Smooth muscle cell of the umbilical artery (primary cell): Measurements from ENCODE around the gene RABL2B. TPM values are rescaled to one million over a fixed set of nuclear protein-coding genes. Genes with fewer than 3 reads are reported as not detected.

ENCODE experiments used
- total RNA-seq: library from RNA; depleted of rRNA; stranded (reverse); fragments of >200 nt; gene quantifications from 2 replicates; pipeline ENCODE4 v1.2.3, GENCODE V29; 2014

RABL2B gene
- total RNA-seq: 11.3 and 12.2 TPM in 2 replicates

DNA sequence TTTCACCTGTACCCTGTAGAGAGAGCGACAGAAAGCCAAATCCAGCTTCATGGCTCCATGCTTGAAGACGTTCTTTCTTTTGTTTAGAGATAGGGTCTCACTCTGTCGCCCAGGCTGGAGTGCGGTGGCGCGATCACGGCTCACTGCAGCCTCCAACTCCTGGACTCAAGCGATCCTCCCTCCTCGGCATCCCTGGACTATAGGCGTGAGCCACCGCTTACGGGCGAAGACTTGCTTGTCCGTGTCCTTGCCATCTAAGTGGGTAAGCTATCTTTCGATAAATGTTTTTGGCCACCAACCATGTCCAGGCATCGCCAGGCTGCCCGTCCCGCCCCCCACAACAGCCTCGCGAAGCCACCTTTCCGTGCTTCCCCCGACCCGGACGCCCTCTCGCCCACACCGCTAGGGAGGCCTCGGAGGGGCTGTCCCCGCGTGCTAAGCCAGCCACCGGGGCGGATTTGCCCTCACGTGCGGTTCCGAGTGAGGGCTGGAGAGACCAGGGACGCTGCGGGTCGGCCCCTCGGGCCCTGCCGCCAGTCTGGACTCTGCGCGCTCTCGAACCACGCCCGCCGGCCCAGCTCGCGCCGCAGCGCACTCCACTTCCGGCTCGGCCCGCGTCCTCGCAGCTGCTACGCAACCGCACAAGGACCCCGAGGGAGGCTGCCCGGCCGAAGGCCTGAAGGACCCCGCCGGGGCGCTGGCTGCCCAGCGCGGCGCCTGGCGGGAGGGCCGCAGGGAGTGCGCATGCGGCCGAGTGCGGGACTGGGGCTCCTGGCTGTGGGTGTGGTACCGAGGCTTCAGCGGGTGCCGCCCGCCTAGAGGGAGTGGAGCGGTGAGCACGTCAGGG, at the start of gene RABL2B:
Gene RABL2B, minus strand, starts transcription at position 604 of the 847 bp plus-strand sequence. CDS start 1,342 bp downstream, outside the sequence.

GRCh38 chr22:50737728-50738648, 45.4 kb downstream of the RABL2B start, which contains the start of gene ACR:
ACR (plus strand) TSS chr22:50738204; CDS start chr22:50738236, 32 bp downstream.

Other genes starting within 250 kb of the RABL2B start
- 1.1 and 24.1 TPM in 2 replicates for gene KLHDC7B, start 237.7 kb downstream of the RABL2B start, total RNA-seq
- gene SYCE3, start 220.7 kb downstream of the RABL2B start, total RNA-seq: not detected in 2 replicates
- gene CPT1B, start 205.2 kb downstream of the RABL2B start, total RNA-seq: 1.6 and 2.7 TPM in 2 replicates
- 13.2 and 26.1 TPM in 2 replicates for gene CHKB, start 200.8 kb downstream of the RABL2B start, total RNA-seq
- gene MAPK8IP2, start 182.8 kb downstream of the RABL2B start, total RNA-seq: under 0.01 and 0.18 TPM in 2 replicates
- 34.4 and 41.3 TPM in 2 replicates for gene ARSA, start 155.5 kb downstream of the RABL2B start, total RNA-seq
- gene SHANK3, start 110.8 kb downstream of the RABL2B start, total RNA-seq: 0.59 and 1.0 TPM in 2 replicates
- not detected in 2 replicates for gene ACR, start 45.4 kb downstream of the RABL2B start, total RNA-seq